SK-N-SH (cell line): ENCODE data around the gene GBA3. TPM values are rescaled to one million over a fixed set of nuclear protein-coding genes. Genes with fewer than 3 reads are reported as not detected.

Source experiments
- CTCF ChIA-PET: fragments of 300-600, 350-600 bp; formaldehyde crosslinking; extraction: SDS; loops from one replicate; lab custom pipeline; 2021; lab: Yijun Ruan, JAX
- POLR2A ChIA-PET: fragments of 350-600 bp; sonication (Branson Sonifier 250); formaldehyde crosslinking; extraction: SDS; loops from one replicate; lab custom pipeline; 2020; ENCODE audit warnings: antibody characterized with exemption, inconsistent platforms; lab: Yijun Ruan, JAX
- DNase-seq: peaks from one replicate; pipeline ENCODE4 v3.0.0; 2012
- H2AFZ ChIP-seq: fragments of 200-600 bp; sonication (generic); 2 replicates; pipeline ENCODE4 v1.8.1; 2016; ENCODE audit warnings: antibody characterized with exemption, mild to moderate bottlenecking, low read depth
- H3F3A ChIP-seq: fragments of 200-600 bp; sonication (generic); replicated peaks from 2 replicates; pipeline ENCODE3; 2016; ENCODE audit warnings: antibody characterized with exemption, mild to moderate bottlenecking; ENCODE audit not compliant: insufficient read depth
- H3K27ac ChIP-seq, 2 experiments: fragments of 200-500 bp in 1 of 2; fragments of 200-600 bp in 1 of 2; sonication (Bioruptor generic) in 1 of 2; sonication (generic), shearing (Covaris generic) in 1 of 2; 2 replicates each; pipeline versions ENCODE4 v1.5.1 to v1.6.1; 2014 to 2016; ENCODE audit warnings: low read depth in 2 of 2, inconsistent platforms in 1 of 2, low read length in 1 of 2, mild to moderate bottlenecking in 1 of 2, mixed read lengths in 1 of 2
- H3K27me3 ChIP-seq: fragments of 200-600 bp; sonication (generic), shearing (Covaris generic); 2 replicates; pipeline ENCODE4 v1.6.1; 2016; ENCODE audit warnings: mixed run types; ENCODE audit not compliant: insufficient read depth
- H3K36me3 ChIP-seq, 2 experiments: fragments of 200-500 bp in 1 of 2; fragments of 200-600 bp in 1 of 2; sonication (Bioruptor generic) in 1 of 2; sonication (generic) in 1 of 2; replicated peaks in 1 of 2; 2 replicates each; pipeline versions ENCODE3 to v1.5.1; 2014 to 2016; ENCODE audit warnings: low read length in 1 of 2, mild to moderate bottlenecking in 1 of 2; ENCODE audit not compliant: insufficient read depth in 2 of 2, control insufficient read depth in 1 of 2
- H3K4me1 ChIP-seq, 2 experiments: fragments of 200-500 bp in 1 of 2; fragments of 200-600 bp in 1 of 2; sonication (Bioruptor generic) in 1 of 2; sonication (generic), shearing (Covaris generic) in 1 of 2; 2 replicates each; pipeline versions ENCODE4 v1.5.1 to v1.6.1; 2014 to 2016; ENCODE audit warnings: low read depth in 1 of 2, low read length in 1 of 2, mixed run types in 1 of 2; ENCODE audit not compliant: insufficient read depth in 2 of 2, control insufficient read depth in 1 of 2
- H3K4me2 ChIP-seq: fragments of 200-600 bp; sonication (generic), shearing (Covaris generic); 2 replicates; pipeline ENCODE4 v1.6.1; 2017; ENCODE audit warnings: mixed run types
- H3K4me3 ChIP-seq, 2 experiments: fragments of 200-500 bp in 1 of 2; fragments of 200-600 bp in 1 of 2; sonication (Bioruptor generic) in 1 of 2; sonication (generic), shearing (Covaris generic) in 1 of 2; 2 replicates each; pipeline versions ENCODE4 v1.5.1 to v1.8.1; 2014 to 2016; ENCODE audit warnings: low read depth in 2 of 2, inconsistent platforms in 1 of 2, low read length in 1 of 2, mild to moderate bottlenecking in 1 of 2, mixed read lengths in 1 of 2, moderate library complexity in 1 of 2
- H3K79me2 ChIP-seq: fragments of 200-600 bp; sonication (generic); 2 replicates; pipeline ENCODE4 v1.8.1; 2017; ENCODE audit warnings: mild to moderate bottlenecking; ENCODE audit not compliant: insufficient read depth
- H3K9ac ChIP-seq: fragments of 200-600 bp; sonication (generic); 2 replicates; pipeline ENCODE4 v1.6.1; 2017; ENCODE audit warnings: mixed run types
- H3K9me2 ChIP-seq: fragments of 200-600 bp; sonication (generic); 2 replicates; pipeline ENCODE4 v1.6.1; 2017; ENCODE audit warnings: mixed run types
- H3K9me3 ChIP-seq: fragments of 200-600 bp; sonication (generic); 2 replicates; pipeline ENCODE4 v1.6.1; 2017; ENCODE audit warnings: mixed run types, mild to moderate bottlenecking, moderate library complexity
- H4K20me1 ChIP-seq: fragments of 200-600 bp; sonication (generic); 2 replicates; pipeline ENCODE4 v1.6.1; 2017; ENCODE audit warnings: mild to moderate bottlenecking, mixed run types; ENCODE audit not compliant: insufficient read depth
- CTCF ChIP-seq: fragments of 200-600 bp; sonication (generic); IDR thresholded peaks from 2 replicates; pipeline ENCODE4 v1.6.1; 2017; ENCODE audit warnings: antibody characterized with exemption, mild to moderate bottlenecking, moderate library complexity
- ELF1 ChIP-seq: IDR thresholded peaks from 2 replicates; pipeline ENCODE4 v1.4.0; 2012
- EP300 ChIP-seq, 2 experiments: IDR thresholded peaks; 2 replicates each; pipeline versions ENCODE4 v1.4.0 to v1.6.1; 2012; ENCODE audit warnings: borderline replicate concordance in 1 of 2, low read depth in 1 of 2, low read length in 1 of 2
- GATA2 ChIP-seq: sonication (generic); formaldehyde crosslinking; IDR thresholded peaks from 2 replicates; pipeline ENCODE4 v1.5.0; 2020; ENCODE audit warnings: mild to moderate bottlenecking, missing genetic modification reagents
- IRF3 ChIP-seq: fragments of 150-350 bp; IDR thresholded peaks from 2 replicates; pipeline ENCODE4 v1.6.1; 2016; ENCODE audit warnings: mild to moderate bottlenecking, low read depth, low read length
- MAX ChIP-seq: IDR thresholded peaks from 2 replicates; pipeline ENCODE4 v1.4.0; 2012; ENCODE audit warnings: low read depth
- MEF2A ChIP-seq: IDR thresholded peaks from 2 replicates; pipeline ENCODE4 v1.4.0; 2012; ENCODE audit warnings: low read depth, borderline replicate concordance
- MXI1 ChIP-seq: IDR thresholded peaks from 2 replicates; pipeline ENCODE4 v1.6.1; 2012; ENCODE audit warnings: mild to moderate bottlenecking, low read depth, low read length, improper control_type of control experiment
- NFIC ChIP-seq: IDR thresholded peaks from 2 replicates; pipeline ENCODE4 v1.4.0; 2012; ENCODE audit warnings: borderline replicate concordance
- NRF1 ChIP-seq: IDR thresholded peaks from 2 replicates; pipeline ENCODE4 v1.6.1; 2012; ENCODE audit warnings: low read depth, mild to moderate bottlenecking, low read length
- RAD21 ChIP-seq: IDR thresholded peaks from 2 replicates; pipeline ENCODE4 v1.6.1; 2012; ENCODE audit warnings: mild to moderate bottlenecking, low read length
- RFX5 ChIP-seq: IDR thresholded peaks from 2 replicates; pipeline ENCODE4 v1.6.1; 2012; ENCODE audit warnings: mild to moderate bottlenecking, improper control_type of control experiment, low read length
- SMC3 ChIP-seq: IDR thresholded peaks from 2 replicates; pipeline ENCODE4 v1.6.1; 2012; ENCODE audit warnings: low read depth, low read length, improper control_type of control experiment
- TEAD4 ChIP-seq: IDR thresholded peaks from 2 replicates; pipeline ENCODE4 v1.4.0; 2012; ENCODE audit warnings: mild to moderate bottlenecking, borderline replicate concordance; ENCODE audit not compliant: insufficient read depth
- YY1 ChIP-seq: IDR thresholded peaks from 2 replicates; pipeline ENCODE4 v1.4.0; 2012; ENCODE audit warnings: low read depth, mild to moderate bottlenecking
- ZBTB33 ChIP-seq: IDR thresholded peaks from 2 replicates; pipeline ENCODE4 v1.4.0; 2012; ENCODE audit warnings: low read depth, borderline replicate concordance
- WGBS: methylation state at CpG from one replicate; pipeline ENCODE4 v1.1.6; 2017; ENCODE audit warnings: low lambda C conversion rate; 5-methylcytosine and 5-hydroxymethylcytosine counted together
- polyA plus RNA-seq, 3 experiments: library from polyadenylated mRNA; depleted of rRNA; stranded (reverse); fragments of >200 nt; gene quantifications; 2 replicates each; pipeline ENCODE4 v1.2.3, GENCODE V29; 2012

The GBA3 gene
- polyA plus RNA-seq, 1 of the 3 experiments (the other 2 are of a cell fraction): not detected

- POLR2A ChIA-PET: no interaction called here
- Histone ChIP-seq H3K9me3 (no peaks in the 10 kb centered on the region), H3K9me2 (no peaks in the 10 kb centered on the region), H4K20me1 (no peaks in the 10 kb centered on the region), H3K4me2 (no peak overlapping the region), H3K4me1 (no peaks in the 10 kb centered on the region), H3K36me3 (no peaks in the 10 kb centered on the region), H3K27me3 (peaks cover 5% of the 10 kb centered on the region; the same call in 1 of the 2 replicates), H3K4me3 (no peak overlapping the region), H3K9ac (no peak overlapping the region), H3K27ac (no peak overlapping the region), H3K79me2 (no peaks in the 10 kb centered on the region), H3F3A (no peaks in the 10 kb centered on the region), H2AFZ (no peak overlapping the region)
- DNase-seq: no peak
- TF ChIP-seq EP300 (IDR thresholded peaks at IDR 0.05; ENCODE audit: borderline replicate concordance in 1 of 2, low read depth in 1 of 2, low read length in 1 of 2): no peak
- no peak for TF ChIP-seq RAD21
- TF ChIP-seq ZBTB33: no peak
- TF ChIP-seq MEF2A: no peak
- TF ChIP-seq GATA2 (CRISPR knock-in tag): no peak
- no peak for TF ChIP-seq ELF1
- no peak for TF ChIP-seq NFIC
- TF ChIP-seq MAX: no peak
- no peak for TF ChIP-seq RFX5
- TF ChIP-seq CTCF: no peak
- no peak for TF ChIP-seq NRF1
- TF ChIP-seq MXI1: no peak
- no peak for TF ChIP-seq SMC3
- no peak for TF ChIP-seq IRF3
- TF ChIP-seq TEAD4: no peak
- no peak for TF ChIP-seq YY1
- CTCF ChIA-PET: interaction anchor here (1.0 kb wide), 1 partner anchor 27 kb away, joined by 3 read pairs; no protein-coding TSS in a partner anchor
- 57% methylated on average over 6 of the region's 6 CpGs for WGBS
Measured at GRCh38 chr4:22661443-22661842, 31.3 kb upstream of the GBA3 start.
